NCI-H1048 (cell line): ENCODE results near the gene TMED6.

ENCODE experiments used
- DNase-seq: peaks from one replicate; lab custom pipeline; 2025; lab: John Stamatoyannopoulos, UW

Gene TMED6

DNA sequence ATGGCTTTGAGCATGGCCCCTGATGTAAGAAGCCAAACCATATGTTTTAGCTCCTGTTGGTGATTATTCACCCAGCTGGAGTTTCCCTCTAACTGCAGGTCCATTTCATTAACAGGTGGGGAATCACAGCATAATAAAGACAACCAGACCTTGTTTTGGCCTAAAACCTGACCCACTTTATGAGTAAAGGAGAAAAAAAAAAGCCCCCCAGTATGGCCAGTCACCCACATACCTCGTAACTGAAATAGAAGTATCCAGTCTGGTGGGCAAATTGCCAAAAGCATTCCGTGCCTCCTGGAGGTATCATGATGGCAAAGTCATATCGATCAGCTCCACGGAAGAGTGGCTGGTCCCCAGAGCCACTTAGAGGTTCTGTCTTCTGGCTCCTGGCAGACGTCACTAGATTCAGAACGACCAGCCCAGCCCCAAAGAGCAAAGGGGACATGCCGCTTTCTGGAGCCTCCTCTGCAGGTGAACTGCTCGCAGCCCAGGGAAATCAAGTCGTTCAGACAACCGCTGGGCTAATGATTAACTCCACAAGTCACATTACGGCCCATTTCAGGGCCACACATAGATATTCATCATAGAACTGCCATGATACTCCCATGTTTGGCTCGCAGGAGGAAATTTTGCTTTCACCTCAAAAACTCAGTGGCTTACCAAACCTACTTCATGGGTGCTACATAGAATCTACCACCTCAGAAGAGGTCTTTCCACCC lies at the start of gene TMED6:
TMED6 (minus strand) TSS at position 478 of the 719 bp plus-strand sequence; CDS start at position 445, 33 bp downstream.
- no peak for DNase-seq

DNA sequence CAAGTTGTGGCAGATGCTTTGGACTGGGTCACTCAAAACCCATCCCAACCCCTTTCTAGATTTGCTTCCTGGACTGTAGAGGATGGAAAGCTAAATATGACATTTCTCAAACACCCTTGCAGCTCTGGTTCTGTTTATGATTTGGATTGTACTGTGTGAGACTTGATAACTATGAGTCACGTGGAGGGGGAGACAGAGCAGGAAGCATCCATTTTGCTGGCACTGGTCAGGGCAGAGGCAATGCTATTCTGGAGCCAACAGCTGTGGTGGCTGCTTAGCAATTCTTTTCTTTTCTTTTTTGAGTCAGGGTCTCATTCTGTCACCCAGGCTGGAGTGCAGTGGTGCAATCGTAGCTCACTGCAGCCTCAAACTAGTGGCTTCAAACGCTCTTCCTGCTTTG lies 47.8 kb upstream of the TMED6 start:
- no peak for DNase-seq

DNA sequence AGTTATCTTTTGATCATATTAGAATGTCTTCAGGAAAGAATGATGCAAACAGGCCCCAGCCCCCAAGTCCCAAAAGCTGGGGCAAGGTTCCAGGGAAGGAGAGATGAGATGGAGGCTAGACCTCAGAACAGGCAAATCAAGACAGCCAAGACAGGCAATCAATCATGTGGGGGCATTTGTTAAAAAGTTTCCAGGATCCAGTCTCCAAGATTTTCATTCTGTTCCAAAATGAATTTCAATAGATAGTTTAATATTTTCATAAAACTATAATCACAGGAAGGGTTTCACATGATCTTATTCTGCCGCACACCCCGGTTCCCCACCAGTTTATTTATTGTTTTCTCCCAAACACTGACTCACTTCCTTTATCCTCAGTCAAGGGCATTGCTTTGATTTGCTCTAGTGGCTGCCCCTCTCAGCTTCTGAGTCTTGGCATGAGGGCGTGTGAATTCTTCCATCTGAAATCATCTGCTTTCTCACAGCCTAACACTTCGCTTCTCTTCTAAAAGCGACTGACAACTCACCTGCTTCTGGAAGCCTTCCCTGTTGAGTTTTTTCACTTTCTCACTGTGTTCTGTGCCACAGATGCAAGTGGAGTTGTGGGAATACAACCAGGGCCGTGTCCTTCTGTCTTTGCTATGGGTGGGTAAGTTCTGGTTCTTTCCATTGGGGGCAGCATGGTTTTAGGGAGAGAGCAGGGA lies 46.4 kb upstream of the TMED6 start:
- no peak for DNase-seq

DNA sequence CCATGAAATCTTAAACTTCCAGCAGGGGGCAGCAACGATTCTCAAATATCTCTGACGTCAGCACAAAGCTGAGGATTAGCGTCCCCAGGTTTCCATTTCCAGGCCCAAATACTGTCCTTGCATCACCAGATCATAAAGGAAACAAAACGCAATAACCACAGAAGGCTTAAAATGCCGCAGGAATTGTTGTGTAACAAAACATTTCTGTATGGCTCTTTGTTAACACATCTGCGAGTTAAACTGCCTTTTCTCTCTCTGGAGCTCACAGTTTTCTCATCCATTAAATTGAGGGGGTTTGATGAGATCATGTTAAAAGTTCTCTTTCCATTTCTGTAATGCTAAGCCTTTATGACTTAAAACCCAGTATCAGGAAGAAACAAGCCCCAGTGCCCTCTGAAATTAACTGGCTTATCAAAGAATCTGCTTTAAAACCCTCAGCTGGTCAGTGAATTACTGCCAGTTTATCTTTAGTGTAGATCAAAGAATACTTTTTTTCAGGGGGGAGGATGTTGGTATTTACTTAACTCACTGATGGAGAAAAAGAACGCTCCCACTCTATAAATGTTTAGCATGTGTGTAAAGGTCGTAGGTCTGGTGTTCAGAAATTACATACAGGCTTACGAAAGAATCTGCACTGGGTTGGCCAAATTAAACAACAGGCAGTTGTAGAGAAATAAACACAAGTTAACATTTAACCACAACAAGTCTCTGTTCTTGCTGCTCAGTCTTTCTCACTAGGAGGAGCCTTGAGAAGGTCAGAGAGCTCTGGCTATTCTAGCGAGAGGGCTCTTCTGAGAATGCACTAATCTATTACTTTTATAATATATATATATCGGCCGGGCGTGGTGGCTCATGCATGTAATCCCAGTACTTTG lies 44.8 kb upstream of the TMED6 start:
- DNase-seq, result peak; percentile 53

DNA sequence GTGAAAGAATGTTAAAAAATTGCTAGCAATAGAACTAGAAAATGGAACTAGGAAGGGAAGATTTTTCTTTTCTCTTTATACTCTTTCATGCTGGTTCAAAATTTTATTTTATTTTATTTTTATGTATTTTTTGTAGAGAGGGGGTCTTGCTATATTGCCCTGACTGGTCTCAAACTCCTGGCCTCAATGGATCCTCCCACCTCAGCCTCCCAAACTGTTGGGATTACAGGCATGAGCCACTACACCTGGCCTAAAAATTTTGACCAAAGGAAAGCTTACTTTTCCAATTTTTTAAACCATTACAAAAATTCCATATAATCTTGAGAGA lies 44.2 kb upstream of the TMED6 start:
- no peak for DNase-seq

DNA sequence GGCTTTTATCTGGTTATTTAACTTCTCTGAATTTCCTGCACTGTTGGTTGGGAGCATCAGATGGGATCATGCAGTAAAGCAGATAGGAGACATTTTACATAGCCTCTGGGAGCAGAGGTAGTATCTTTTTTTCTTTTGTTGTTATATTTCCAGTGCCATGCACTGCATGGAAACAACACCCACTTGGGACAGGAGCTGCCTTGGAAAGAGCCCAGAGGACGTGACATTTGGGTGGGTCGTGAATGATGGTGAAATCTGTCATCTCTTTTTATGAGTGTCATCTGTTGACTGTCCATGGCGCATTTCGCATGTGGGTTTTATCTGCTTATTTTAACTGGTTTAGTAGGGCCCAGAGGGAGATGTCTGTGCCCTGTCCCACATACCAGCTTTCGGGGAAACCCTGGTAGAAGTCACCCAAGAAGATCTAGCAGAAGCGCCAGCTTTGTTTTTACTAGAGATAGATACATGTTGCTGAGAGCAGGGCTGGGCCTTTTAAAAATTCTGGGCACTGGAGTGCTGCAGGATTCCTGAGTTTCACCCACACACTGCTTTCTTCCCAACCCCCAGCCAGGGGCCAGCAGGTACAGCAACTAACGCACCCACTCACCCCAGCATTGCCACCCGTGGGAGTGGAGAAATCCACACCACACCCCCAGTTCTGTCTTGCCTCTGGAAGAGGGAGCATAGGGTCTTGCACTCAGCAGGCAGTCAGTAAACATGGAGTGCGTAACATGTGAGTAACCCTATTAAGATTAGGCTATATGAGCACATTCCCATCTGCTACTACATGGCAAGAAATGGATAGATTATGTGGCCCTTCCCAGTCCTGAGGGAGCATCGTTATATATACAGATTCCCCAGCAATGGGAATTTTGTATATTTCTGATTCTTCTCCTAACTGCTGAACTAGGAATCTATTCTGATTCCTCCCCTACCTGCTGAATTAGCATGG lies 42.6 kb upstream of the TMED6 start:
- DNase-seq, result no peak

DNA sequence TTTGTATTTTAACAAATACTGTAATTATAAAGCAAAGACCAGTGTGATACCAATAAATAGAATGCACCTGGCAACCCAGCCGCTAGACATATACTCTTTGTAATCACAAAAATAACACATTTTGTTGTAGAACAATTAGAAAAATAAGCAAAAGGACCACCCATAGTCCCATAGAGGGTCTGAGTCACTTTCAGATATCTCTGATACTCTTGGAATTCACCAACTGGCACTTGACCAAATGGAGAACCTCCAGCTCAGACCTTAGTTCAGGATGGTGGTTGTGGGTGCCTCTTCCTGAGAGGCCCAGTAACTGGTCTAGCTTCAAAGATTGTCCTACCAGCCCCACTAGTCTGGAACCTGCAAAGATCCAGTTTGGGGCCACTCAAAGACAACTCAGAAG lies 35.0 kb upstream of the TMED6 start:
- DNase-seq, result no peak

DNA sequence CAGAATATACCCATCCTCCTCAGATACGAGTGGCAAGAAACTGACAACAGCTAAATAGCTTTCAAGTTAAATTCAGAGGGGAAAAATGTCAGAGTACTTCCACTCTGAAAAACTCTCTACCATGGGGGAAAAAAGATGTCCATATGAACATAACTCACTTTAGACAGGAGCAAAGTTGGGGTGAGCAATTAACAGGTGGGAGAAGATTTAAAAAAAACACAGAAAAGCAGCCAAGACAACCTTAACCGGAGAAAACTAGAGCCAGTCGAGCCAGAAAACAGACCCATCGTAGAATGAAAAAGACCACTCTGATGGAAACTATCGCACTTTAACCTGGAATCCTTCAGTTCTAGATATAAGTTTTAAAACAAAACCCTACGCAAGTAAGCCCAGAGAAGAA lies 33.4 kb upstream of the TMED6 start:
- DNase-seq, result no peak

DNA sequence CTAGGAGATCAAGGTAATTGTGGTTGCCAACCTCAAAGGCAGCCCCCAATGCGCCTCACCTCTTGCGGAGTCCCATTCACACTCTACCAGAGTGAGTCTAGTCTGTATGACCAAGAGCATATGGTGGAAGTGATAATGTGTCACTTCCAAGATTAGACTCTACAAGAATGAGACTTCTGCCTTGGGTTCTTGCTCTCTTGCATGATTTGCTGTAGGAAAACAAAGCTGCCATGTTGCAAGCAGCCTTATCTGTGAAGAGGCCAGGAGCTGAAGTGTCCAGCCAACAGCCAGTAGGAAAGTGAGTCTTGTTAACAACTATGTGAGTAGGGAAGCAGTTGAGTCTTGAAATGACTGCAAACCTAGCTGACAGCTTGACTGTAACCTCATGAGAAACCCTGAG lies 30.8 kb upstream of the TMED6 start:
- no peak for DNase-seq

- DNase-seq, result no peak
Measured at GRCh38 chr16:69381231-69381630, 29.6 kb upstream of the TMED6 start.

DNA sequence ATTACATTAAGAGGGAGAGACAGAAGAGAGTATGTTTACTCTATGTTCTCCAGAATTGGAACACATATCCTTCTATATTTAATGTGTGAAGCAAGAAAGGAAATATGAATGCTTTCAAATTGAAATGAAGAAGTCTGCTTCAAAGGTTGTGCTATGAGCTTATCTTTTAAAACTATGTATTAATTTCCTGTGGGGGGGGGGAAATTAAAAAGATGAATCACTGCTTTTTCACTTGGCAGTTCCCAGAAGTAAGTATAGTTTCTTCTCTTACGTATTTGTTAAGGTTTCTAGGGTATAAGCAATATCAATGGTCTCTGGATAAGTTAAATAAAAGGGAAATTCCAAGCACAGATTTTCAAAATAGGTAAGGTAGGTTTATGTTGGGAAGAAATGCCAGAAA lies 27.2 kb upstream of the TMED6 start:
- no peak for DNase-seq

DNA sequence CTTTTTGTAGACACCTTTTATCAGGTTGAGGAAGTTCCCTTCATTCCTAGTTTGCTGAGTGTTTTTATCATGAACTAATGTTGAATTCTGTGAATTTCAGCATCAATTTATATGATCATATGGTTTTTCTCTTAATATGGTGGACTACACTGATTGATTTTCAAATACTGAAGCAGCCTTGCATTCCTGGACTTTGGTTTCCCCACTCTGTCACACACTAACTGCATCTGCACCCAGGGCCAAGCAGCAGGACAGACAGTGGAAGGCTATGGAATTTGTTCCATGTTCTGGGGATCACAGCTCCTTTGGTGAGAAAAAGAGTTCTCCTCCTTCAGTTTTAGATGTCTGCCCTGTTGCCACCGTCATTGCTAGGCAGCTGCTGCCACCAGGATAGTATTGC lies 26.4 kb upstream of the TMED6 start:
- no peak for DNase-seq

DNA sequence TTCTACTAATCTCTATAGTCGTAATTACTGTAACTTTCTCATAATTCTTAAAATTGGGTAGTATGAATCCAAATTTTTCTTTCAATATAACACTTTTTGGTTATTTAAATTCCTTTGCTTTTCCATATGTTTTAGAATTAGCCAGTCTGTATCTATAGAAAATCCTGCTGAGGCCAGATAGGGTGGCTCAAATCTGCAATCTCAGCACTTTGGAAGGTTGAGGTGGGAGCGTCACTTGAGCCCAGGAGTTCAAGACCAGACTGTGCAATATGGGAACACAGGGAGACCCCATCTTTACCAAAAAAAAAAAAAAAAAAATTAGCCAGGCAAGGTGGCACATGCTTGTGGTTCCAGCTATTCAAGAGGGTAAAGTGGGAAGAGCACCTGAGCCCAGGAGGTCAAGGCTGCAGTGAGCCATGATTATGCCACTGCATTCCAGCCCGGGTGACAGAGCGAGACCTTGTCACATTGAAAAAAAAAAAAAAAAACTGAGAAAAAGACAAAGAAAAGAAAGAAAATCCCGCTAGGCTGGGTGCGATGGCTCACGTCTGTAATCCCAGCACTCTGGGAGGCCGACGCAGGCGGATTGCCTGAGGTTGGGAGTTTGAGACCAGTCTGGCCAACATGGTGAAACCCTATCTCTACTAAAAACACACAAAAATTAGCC lies 24.9 kb upstream of the TMED6 start:
- no peak for DNase-seq

DNA sequence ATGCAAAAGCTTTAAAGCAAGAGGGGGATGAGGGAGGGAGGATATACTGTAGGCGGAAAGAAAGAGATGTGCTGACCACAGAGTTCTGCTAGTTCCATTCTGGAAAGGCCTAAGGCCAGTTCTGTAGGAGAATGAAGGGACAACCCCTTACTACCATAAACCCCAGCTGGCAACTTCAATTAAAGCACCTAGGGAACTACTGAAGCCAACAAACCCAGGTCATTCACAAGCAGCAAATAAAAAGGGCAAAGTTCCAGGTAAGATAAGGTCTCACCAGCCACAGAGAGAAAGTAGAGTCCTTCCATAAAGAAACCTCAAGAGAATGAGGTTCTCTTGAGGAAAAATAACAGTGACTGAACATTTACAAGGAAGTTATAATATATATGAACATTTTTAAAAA lies 21.4 kb upstream of the TMED6 start:
- no peak for DNase-seq

- DNase-seq, result no peak
Measured at GRCh38 chr16:69371564-69371963, 20.0 kb upstream of the TMED6 start.

DNA sequence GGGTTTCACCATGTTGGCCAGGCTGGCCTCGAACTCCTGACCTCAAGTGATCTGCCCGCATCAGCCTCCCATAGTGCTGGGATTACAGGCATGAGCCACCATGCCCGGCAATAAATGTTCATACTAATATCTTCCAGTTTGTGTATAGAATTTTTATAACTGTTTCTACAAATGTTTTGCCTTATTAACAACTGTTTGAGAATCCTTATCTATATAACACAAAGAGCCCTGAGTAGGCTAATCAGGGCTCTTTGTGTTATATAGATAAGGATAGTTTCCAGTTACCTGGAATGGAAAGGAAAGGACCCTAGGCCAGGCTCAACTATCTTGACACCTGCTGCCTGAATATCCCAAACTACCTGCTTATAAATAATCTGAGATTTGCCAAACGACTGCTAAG lies 17.3 kb upstream of the TMED6 start:
- no peak for DNase-seq

DNA sequence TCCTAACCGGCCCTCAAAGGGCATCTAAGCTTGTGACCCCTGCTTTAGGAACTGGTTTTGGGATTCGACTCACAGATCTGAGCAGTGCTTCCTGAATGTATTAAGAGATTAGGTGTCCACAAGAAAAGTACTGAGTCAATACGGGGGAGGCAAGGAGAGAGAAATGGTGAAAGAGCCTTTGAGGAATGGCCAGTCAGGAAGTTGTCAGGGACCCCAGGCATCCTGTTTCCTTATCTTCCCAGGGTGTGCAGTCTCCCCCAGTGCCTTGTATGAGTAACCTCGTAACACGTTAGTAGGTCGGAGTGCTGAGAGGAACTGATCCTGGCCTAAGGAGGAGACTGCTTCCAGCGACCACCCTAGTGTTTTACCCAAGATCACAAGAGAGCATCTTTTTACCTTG lies 16.4 kb upstream of the TMED6 start:
- no peak for DNase-seq

DNA sequence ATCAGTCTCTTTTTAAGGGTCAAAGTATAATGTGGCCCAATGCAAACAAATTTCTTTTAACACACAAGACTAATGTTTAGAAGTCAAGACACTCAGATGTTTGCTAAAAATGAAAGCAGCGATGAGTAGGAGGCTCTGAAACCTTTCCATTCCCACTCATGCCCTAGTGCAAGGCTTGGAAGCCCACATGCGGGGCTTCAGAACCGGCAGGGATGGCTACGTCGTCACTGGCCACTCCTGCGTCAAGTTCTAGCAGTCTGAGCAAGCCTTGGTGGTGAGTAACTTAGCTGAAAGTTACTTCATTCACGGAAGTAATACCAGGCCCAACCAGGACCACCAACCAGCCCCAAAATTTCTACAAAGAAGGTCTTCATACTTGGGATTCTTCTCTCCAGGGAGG lies 14.8 kb upstream of the TMED6 start:
- DNase-seq, result no peak

DNA sequence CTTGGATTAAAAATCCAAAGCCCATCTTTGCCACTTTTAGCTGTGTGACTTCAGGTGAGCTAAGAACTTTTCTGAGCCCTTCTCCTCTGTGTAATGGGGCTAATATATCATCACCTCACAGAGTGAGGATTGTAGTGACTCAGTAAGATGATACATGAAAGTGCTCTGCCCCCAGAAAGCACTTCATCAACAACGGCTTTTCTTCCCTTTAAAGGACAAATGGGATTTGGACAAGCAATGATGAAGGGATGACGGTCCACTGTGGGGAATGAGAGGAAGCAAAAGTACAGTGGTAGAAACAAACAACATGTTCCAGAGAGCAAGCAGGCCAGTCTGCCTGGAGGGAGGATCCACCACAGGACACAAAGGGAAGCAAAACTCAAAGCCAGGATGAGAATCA lies 14.3 kb upstream of the TMED6 start:
- no peak for DNase-seq

DNA sequence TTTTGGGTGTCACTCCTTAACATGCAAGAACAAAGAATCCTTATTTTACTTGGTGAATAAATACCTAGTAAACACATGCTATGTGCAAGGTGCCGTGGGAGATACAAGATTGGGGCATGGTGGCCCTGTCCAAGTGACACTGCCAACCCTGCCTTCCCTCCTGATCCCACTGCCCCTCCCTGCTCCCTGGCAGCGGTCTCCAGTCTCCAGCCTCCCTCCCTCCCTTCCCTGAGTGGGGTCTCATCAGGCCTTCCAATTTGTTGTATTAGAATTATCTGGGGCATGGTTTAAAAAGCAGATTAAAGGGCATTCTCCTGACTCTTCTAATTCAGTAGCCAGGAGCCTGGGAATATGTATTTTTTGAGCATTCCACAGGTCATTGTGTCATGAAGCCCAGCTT lies 12.5 kb upstream of the TMED6 start:
- DNase-seq, result no peak

DNA sequence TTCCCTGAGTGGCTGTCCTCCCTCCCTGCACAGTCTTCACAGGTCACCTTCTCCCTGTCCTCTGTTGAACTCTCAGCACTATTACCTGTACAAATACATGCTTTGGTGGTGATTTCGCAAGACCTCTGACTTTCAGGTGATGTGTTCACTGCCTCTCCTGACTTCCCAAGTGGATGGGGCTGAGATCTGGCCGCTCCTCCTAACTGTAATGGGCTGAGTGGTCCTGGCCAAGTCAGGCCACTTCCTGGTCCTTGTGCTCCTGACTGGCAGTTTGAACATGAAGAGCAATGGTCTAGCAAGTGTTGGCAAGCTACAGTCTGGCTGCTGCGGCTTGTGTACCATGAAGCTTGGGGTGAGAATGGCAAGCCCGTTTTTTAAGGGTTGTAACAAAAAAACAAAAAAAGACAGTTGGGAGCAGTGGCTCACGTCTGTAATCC lies 11.7 kb upstream of the TMED6 start:
- no peak for DNase-seq
